Epithelial cell of esophagus (primary cell): ENCODE data around the gene AKNAD1.

Experiments used
- DNase-seq: peaks from one replicate; pipeline ENCODE4 v3.0.0; 2010; ENCODE audit warnings: low read depth
- H3K4me3 ChIP-seq: 2 replicates; pipeline ENCODE4 v1.5.1; 2011; ENCODE audit warnings: mild to moderate bottlenecking, low read length, control low read depth
- TF ChIP-seq, protein P1 (sequence below): IDR thresholded peaks from 2 replicates; pipeline ENCODE4 v1.5.1; 2011; ENCODE audit warnings: low read depth, mild to moderate bottlenecking, low read length, control low read depth, inconsistent platforms; ENCODE audit not compliant: insufficient read depth; ENCODE audit errors: missing control alignments

Gene AKNAD1

DNA sequence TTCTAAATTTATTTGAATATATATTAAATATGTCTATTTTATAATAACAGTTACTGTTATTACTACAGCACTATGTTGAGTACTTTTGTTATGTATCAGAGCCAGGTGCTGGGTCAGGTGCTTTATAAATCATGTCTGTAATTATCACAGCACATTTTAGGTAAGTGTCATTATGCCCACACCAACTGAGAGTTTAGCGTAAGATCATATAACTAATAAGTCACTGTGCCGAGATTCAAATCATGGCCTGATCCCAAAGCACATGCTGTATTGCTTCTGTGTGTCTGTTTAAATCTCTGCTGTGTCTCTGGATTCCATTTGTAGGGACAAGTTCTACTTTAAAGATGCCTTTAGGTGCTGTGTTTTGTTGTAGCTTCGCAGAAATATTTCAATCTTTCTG lies 21.8 kb upstream of the AKNAD1 start:
- no peak for DNase-seq
- TF ChIP-seq, protein P1, sequence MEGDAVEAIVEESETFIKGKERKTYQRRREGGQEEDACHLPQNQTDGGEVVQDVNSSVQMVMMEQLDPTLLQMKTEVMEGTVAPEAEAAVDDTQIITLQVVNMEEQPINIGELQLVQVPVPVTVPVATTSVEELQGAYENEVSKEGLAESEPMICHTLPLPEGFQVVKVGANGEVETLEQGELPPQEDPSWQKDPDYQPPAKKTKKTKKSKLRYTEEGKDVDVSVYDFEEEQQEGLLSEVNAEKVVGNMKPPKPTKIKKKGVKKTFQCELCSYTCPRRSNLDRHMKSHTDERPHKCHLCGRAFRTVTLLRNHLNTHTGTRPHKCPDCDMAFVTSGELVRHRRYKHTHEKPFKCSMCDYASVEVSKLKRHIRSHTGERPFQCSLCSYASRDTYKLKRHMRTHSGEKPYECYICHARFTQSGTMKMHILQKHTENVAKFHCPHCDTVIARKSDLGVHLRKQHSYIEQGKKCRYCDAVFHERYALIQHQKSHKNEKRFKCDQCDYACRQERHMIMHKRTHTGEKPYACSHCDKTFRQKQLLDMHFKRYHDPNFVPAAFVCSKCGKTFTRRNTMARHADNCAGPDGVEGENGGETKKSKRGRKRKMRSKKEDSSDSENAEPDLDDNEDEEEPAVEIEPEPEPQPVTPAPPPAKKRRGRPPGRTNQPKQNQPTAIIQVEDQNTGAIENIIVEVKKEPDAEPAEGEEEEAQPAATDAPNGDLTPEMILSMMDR = no peak
- H3K4me3 ChIP-seq = peak overlapping the region; percentile 76

DNA sequence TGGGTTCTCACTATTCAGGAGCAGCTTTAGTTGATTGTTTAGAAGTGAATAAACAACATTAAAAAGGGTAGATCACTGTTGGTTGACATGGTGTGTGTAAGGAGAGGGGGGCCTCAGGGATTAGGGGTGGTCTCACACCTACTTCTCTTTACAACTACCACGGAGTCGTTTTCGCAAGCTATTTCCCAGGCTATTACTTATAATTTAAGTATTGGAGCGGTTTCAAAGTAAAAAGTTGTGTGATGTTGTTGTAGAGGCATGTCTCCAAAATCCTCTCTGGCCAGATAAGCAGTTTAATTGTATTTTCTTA lies 21.2 kb upstream of the AKNAD1 start:
- peak overlapping the region; percentile 76 for H3K4me3 ChIP-seq
- no peak for DNase-seq
- TF ChIP-seq, protein P1 = no peak

DNA sequence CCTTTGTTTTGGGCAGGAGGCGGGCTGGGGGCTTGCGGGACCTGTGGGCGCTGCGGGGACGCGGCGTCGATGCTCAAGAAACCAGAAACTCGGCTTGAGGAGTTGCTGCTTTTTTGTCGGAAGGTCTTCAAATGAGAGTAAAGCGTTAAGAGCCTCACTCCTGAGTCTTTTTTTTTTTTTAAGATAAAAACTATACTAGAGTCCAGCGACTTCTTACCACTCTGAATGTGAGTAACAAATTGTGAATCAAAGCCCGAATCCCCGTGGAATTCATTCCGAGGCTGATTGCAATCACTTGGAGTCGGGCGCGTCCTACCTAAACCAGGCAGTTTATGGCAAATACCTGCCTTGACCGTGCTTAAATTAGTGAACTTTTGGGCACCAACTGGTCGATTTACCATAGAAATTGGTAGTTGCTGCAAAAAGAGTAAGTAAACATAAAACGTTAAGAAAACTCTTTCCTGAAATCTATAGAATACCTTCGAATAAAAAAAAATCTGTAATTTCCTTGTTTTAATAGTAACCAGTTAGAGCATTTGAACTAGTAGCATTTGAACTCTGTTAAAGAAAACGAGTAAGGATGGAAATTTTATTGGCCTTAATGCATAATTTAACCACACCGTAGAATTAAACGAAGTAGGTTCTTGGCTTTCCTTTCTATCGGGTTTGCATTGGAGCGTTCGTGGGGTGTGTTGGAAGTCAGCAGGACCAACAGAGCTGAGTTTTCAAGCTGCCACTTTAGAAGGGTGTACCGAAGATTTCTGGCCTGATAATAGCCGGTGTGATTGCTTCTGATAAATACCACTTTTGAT lies 20.7 kb upstream of the AKNAD1 start:
- H3K4me3 ChIP-seq = peak overlapping the region; percentile 76
- DNase-seq = peak; percentile 45
- TF ChIP-seq, protein P1 = no peak

DNA sequence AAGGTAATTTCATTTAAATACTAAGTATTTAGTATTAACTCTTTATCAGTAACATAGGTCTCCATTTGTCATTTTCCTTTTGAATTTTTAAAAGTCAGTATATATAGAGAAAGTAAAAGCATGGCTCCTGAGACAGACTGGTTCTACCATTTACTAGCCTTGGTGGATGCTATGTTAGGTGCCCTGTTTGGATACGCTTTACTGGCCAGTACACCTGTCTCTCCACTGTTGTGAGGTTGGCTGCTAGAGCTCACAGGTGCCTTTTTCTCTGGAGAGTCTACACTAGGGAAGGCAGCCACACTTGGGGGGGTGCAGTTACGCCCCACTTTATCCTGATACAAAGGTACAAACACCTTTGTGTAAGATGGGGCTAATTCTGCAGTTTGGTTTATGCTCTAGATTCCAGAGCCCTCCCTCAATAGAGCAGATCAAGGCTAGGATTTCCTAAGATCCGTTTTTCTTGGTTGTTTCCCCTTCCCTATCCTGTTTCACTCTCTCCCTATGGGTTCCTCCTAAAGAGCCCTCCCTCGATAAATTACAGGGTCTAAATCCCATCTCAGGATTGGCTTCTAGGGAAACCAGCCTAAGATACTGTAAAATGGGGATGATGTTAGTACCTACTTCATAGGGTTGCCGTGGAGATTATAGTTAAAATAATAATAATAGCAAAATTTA lies 14.3 kb upstream of the AKNAD1 start:
- no peak for DNase-seq
- TF ChIP-seq, protein P1 = no peak
- H3K4me3 ChIP-seq = no peak overlapping the region

DNA sequence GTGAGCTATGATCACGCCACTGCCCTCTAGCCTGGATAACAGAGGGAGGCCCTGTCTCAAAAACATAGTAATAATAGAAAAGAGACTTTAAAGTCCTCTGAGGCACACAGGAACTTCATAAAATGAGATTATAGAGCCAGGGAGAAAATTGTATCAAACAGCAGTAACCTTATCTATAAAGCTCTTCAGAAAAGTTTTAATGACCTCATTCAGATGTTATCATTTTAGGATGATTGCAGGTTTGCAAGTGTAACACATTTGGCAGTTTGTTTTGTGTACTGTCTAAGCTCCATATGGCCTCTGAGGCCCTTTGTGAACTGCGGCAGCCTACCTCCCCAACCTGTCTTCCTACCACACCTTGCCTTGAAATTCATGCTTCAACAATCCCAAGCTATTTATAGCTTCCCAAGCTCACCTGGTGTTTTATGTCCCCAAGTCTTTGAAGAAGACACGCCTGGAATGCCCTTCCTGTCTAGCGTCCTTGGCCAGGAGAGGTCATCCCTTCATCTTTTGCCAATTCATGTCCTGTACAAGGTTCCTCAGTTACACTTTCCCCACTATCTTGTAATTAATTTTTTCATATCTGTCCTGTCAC lies 8.5 kb upstream of the AKNAD1 start:
- TF ChIP-seq, protein P1 = no peak
- no peak overlapping the region for H3K4me3 ChIP-seq
- peak; percentile 36 for DNase-seq

DNA sequence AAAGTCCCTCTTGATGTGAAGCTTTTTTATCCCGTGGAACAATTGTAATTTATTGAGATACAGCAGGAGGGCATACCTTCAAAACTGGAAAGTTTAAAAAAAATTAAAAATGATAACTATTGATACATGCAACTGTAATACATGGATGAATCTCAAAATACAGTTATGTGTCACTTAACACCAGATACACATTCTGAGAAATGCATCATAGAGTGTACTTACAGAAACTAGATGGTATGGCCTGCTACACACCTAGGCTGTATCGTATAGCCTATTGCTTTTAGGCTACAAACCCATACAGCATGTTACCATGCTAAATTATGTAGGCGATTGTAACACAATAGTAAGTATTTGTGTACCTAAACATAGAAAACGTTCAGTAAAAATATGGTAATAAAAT lies 7.1 kb upstream of the AKNAD1 start:
- TF ChIP-seq, protein P1 = no peak

More for the DNA sequence above, 7.1 kb upstream of the AKNAD1 start:
- DNase-seq = no peak
- no peak overlapping the region for H3K4me3 ChIP-seq
